Astrocyte of the spinal cord (primary cell): ENCODE measurements around the gene C2CD3.
"Not testable (repeated sequence)": the region's sequence is repeated elsewhere in the genome, so short reads cannot be mapped to it uniquely, and the experiment has no call there.

ENCODE experiments used
- DNase-seq: peaks from one replicate; pipeline ENCODE4 v3.0.0; 2011; ENCODE audit warnings: low read depth, low spot score
- H3K4me3 ChIP-seq: 2 replicates; pipeline ENCODE4 v1.5.1; 2011; ENCODE audit warnings: low read depth, mild to moderate bottlenecking, low read length, moderate library complexity
- in situ Hi-C: cut with HindIII; loops from 2 replicates; pipeline ENCODE4 v1.10.0; 2017; ENCODE audit warnings: low sequenced_read_pairs
- TF ChIP-seq, protein P1 (sequence below): IDR thresholded peaks from 2 replicates; pipeline ENCODE4 v1.5.1; 2012; ENCODE audit warnings: low read depth, mild to moderate bottlenecking, low read length, inconsistent platforms

C2CD3 gene

DNA sequence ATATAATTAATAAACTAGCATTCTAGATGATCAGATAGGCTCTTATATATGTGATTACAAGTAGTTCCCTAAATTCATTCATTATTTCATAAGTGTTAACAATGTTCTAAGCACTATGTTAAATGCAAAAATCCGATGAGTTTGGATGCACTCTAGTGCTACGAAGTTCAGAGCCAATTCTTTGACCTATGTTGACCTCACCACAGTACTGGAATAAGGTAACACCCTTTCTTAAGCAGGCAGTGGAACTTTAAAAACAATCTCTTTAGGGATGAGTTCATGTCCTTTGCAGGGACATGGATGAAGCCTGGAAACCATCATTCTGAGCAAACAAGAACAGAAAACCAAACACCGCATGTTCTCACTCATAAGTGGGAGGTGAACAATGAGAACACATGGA is 93.6 kb downstream of the C2CD3 start:
- H3K4me3 ChIP-seq = no peak overlapping the region
- TF ChIP-seq, protein P1, sequence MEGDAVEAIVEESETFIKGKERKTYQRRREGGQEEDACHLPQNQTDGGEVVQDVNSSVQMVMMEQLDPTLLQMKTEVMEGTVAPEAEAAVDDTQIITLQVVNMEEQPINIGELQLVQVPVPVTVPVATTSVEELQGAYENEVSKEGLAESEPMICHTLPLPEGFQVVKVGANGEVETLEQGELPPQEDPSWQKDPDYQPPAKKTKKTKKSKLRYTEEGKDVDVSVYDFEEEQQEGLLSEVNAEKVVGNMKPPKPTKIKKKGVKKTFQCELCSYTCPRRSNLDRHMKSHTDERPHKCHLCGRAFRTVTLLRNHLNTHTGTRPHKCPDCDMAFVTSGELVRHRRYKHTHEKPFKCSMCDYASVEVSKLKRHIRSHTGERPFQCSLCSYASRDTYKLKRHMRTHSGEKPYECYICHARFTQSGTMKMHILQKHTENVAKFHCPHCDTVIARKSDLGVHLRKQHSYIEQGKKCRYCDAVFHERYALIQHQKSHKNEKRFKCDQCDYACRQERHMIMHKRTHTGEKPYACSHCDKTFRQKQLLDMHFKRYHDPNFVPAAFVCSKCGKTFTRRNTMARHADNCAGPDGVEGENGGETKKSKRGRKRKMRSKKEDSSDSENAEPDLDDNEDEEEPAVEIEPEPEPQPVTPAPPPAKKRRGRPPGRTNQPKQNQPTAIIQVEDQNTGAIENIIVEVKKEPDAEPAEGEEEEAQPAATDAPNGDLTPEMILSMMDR = no peak
- no peak for DNase-seq
- in situ Hi-C loops = no loop called here

- TF ChIP-seq, protein P1 = no peak
- no peak for DNase-seq
- H3K4me3 ChIP-seq = no peak overlapping the region
- in situ Hi-C loops = no loop called here
Measured at GRCh38 chr11:74072721-74073120, 98.1 kb downstream of the C2CD3 start.

DNA sequence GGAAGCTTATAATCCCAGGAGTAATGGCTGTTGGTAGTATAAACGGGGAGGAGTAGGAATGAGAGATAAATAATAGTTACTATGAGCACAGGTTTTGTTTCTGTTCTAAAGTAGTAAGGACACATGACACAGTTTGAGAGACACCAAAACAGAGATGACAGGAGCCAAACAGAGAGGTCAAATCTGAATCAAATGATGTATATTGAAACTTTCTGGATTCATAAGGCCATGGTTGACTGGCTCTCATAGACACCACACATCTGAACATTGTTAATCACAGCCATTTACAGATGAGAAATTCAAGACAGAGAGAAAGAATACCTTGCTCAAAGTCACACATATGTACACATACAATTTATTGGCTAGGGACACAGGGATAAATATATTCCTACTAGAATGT is 98.5 kb downstream of the C2CD3 start:
- in situ Hi-C loops = no loop called here
- no peak overlapping the region for H3K4me3 ChIP-seq
- TF ChIP-seq, protein P1 = no peak
- DNase-seq = no peak

DNA sequence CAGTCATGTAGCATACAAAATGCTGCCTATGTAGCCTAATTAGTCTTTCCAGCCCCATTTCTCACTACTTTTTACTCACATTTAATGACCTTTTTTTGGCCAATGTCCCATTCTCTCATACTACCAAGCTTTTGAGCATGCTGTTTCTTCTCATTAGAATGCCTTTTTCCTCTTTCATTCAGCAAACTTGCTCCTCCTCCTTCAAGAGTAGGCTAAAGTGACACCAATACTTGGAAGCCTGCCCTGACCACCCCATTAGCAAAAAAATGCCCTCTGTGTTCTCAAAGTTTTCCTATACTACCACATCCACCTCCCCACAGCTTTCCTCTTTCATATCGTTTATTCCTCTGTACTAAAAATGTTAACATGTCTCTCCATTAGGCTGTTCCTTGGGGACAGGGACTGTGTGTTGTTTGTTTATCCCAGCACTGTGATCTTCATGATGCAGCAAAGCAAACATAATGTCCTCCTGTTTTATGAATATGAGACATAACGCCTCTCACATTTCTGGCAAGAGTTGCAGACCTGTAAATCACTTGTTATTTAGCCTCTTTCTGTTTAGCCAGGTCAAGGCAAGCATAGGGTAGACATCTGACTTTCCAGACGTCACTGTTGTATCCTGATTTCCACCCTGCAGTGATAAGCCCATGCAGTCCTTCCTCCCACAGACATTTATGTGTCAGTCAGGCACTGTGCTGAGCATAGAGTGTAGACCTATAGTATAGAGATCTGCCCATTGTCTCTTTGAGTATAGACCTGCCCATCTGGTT is 99.9 kb downstream of the C2CD3 start:
- peak; percentile 31 for DNase-seq
- TF ChIP-seq, protein P1 = no peak
- H3K4me3 ChIP-seq = no peak overlapping the region
- in situ Hi-C loops = no loop called here

DNA sequence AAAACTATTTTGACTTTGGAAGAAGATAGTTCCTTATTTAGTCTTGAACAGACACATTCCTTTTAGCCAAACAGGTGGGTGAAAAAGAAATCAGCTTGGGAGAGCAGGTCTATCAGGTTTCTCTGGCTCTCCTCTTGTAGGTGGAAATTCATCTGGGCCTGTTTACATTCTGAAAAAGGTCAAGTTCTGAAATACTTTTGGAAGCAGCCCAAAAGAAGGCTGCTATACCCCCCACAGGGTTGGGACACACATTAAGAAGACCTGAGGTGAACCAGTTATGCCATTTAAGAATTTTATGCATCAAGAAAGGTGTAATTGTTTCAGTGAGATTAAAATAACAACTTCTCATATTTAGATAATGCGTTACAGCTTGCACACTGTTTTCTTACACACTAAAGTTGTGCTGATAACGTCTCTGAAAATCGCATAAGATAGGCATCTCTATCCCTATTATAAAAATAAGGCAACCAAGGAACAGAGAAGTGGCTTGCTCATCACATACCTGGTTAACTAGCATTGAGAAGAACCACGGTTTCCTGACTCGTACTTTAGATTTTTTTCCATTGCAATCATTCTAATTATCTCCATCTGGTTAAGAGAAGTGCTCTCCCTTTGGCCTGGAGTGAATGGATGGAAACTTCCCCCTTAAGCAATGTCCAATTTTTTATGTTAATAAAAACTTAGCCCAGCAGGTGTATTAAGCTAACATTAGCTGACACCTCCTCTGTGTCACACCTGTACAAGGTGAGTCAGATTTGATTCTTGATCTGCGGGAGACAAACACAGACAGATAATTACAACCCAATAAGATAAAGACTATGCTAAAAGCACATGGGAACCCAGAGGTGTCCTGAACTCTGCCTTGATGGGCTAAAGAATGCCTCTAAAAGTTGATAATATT is 101.4 kb downstream of the C2CD3 start:
- no peak overlapping the region for H3K4me3 ChIP-seq
- no peak for DNase-seq
- in situ Hi-C loops = no loop called here
- TF ChIP-seq, protein P1 = no peak

DNA sequence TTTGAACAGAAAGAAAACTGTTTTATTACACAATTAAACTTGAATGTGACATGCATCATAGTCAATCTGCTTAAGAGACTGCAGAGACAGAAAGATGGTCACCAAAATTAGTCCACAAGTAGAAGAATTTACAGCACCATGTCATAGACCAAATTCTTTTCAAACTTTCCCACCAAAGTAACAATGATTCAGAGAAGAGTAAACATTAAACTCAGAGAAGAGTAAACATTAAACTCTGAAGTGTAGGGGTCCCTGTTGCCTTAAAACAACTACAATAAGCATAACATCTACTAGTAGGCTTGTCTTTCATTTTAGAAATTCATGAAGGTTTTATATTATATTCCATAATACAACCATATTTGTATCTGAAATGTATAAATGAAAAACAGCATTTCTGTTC is 104.1 kb downstream of the C2CD3 start:
- DNase-seq = peak; percentile 26
- H3K4me3 ChIP-seq, in situ Hi-C loops: not testable (repeated sequence)

DNA sequence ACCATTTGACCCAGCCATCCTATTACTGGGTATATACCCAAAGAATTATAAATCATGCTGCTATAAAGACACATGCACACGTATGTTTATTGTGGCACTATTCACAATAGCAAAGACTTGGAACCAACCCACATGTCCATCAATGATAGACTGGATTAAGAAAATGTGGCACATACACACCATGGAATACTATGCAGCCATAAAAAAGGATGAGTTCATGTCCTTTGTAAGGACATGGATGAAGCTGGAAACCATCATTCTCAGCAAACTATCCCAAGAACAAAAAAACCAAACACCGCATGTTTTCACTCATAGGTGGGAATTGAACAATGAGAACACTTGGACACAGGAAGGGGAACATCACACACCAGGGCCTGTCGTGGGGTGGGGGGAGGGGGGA is 105.3 kb downstream of the C2CD3 start:
- DNase-seq, in situ Hi-C loops, H3K4me3 ChIP-seq: not testable (repeated sequence)

GRCh38 chr11:74063628-74064027 is 107.2 kb downstream of the C2CD3 start:
- H3K4me3 ChIP-seq, in situ Hi-C loops, DNase-seq: not testable (repeated sequence)

DNA sequence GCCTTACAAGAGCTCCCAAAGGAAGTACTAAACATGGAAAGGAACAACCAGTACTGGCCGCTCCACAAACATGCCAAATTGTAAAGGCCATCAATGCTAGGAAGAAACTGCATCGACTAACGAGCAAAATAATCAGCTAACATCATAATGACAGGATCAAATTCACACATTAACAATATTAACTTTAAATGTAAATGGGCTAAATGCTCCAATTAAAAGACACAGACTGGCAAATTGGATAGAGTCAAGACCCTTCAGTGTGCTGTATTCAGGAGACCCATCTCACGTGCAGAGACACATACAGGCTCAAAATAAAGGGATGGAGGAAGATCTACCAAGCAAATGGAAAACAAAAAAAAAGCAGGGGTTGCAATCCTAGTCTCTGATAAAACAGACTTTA is 109.2 kb downstream of the C2CD3 start:
- DNase-seq, H3K4me3 ChIP-seq, in situ Hi-C loops: not testable (repeated sequence)
